HG02885 (cell line): Measurements from ENCODE around the gene UGGT2.
"Not testable (repeated sequence)": the region's sequence is repeated elsewhere in the genome, so short reads cannot be mapped to it uniquely, and the experiment has no call there.

Experiments
- ATAC-seq: cut with Tn5 transposase; IDR thresholded peaks from one replicate; pipeline ENCODE4 v1.9.1; 2021; ENCODE audit warnings: mild to moderate bottlenecking; ENCODE audit not compliant: unreplicated experiment, poor library complexity

The UGGT2 gene

GRCh38 chr13:96052656-96053002 is 572 bp downstream of the UGGT2 start:
- peak; percentile 60 for ATAC-seq

GRCh38 chr13:96051946-96052345 is 1.3 kb downstream of the UGGT2 start:
- not testable (repeated sequence) for ATAC-seq

GRCh38 chr13:96051491-96051890 is 1.7 kb downstream of the UGGT2 start:
- ATAC-seq = not testable (repeated sequence)

GRCh38 chr13:96050955-96051354 is 2.2 kb downstream of the UGGT2 start:
- not testable (repeated sequence) for ATAC-seq

- ATAC-seq = not testable (repeated sequence)
Measured at GRCh38 chr13:96046449-96047126, 6.6 kb downstream of the UGGT2 start.

- ATAC-seq = no peak
Measured at GRCh38 chr13:96044238-96044637, 9.0 kb downstream of the UGGT2 start.

- no peak for ATAC-seq
Measured at GRCh38 chr13:96041326-96042110, 11.7 kb downstream of the UGGT2 start.

- no peak for ATAC-seq
Measured at GRCh38 chr13:96036515-96036914, 16.7 kb downstream of the UGGT2 start.

- no peak for ATAC-seq
Measured at GRCh38 chr13:96034662-96035061, 18.5 kb downstream of the UGGT2 start.

- no peak for ATAC-seq
Measured at GRCh38 chr13:96033220-96034015, 19.8 kb downstream of the UGGT2 start.

- ATAC-seq = no peak
Measured at GRCh38 chr13:96032717-96033116, 20.5 kb downstream of the UGGT2 start.

- no peak for ATAC-seq
Measured at GRCh38 chr13:96029002-96029401, 24.2 kb downstream of the UGGT2 start.

- ATAC-seq = no peak
Measured at GRCh38 chr13:96027496-96027895, 25.7 kb downstream of the UGGT2 start.

- no peak for ATAC-seq
Measured at GRCh38 chr13:96025283-96025682, 27.9 kb downstream of the UGGT2 start.

GRCh38 chr13:96020931-96021330 is 32.3 kb downstream of the UGGT2 start:
- no peak for ATAC-seq

GRCh38 chr13:96020155-96020575 is 33.0 kb downstream of the UGGT2 start:
- ATAC-seq = peak; percentile 97

GRCh38 chr13:96018135-96018534 is 35.1 kb downstream of the UGGT2 start:
- no peak for ATAC-seq

GRCh38 chr13:96011291-96011872 is 41.8 kb downstream of the UGGT2 start:
- no peak for ATAC-seq

- no peak for ATAC-seq
Measured at GRCh38 chr13:96003304-96003703, 49.9 kb downstream of the UGGT2 start.

GRCh38 chr13:96002322-96003131 is 50.7 kb downstream of the UGGT2 start:
- ATAC-seq = no peak
